ENCODE measurements around the gene NRAP.

Gene NRAP

DNA sequence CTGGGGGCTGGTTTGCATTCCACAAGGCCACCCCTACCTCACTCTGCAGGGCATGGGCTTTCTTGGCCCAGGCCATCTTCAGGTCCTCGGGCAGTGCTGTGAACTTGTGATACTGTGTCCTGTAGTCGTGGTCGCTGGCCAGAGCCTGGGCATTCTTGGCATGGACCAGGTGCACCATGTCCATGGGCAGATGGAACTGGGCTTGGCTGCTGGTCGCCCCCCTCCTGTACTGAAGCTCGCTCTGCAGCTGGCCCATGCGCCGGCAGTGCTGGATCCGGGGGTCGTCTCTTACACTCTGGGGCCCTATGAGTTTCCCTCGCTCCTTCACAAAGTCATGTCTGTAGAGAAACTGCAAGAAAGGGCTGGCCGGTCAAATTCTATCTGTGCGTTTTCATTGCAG is 59.3 kb downstream of the NRAP start:
- no peak for DNase-seq

DNA sequence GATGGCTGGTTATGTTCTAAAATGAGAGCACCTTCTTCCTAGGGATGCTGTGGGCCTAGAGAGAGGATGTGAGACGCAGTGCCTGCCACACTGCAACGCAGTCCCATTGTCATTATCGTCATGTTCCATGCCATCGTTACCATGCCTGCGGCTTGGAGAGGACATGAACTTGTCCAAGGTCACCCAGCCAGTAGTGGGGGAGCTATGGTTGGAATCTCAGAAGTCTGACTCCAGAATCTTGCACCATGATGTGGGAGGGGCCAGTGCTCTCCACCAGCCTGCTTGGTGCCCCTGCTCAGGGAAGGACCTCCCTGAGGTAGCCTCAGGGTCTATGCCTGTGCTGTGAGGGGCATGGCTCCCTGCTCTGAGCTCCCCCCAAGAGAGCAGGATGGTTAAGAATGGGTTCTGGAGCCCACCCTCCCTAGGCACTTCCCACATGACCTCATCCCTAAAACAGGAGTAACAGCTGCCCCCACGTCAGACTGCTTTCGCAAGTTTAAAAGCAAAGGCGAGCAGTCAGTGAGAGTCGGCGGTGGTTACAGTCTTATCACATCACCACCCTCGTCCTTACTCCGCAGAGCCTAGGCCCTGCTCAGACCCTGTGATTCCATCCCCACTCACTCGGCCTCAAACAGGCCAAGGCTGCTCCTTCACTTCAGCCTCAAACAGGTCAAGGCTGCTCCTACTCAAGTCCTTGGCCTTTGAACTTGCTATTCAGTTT is 60.6 kb downstream of the NRAP start:
- no peak for DNase-seq

- peak in 1 of 5 experiments; percentile 35 for DNase-seq
Observed at GRCh38 chr10:113600569-113600968, 63.3 kb downstream of the NRAP start.

DNA sequence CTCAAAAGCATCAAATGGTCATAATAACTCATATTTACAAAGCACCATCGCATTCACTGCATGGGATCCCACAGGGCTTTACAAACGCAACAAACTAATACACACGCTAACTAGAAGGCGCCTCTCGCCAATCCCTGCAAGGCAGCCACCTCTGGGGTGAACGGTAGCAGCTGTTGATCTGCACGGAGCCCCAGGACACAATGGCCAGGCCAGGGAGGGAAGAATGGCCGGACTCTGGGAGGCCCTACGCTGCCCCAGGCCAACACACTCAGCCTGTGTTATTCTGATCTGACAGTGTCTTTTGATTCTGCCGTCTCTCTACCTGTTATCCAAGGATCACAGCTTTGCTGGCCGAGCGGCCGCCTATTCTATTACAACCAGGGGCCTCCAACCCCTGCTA is 69.2 kb downstream of the NRAP start:
- DNase-seq: no peak

DNA sequence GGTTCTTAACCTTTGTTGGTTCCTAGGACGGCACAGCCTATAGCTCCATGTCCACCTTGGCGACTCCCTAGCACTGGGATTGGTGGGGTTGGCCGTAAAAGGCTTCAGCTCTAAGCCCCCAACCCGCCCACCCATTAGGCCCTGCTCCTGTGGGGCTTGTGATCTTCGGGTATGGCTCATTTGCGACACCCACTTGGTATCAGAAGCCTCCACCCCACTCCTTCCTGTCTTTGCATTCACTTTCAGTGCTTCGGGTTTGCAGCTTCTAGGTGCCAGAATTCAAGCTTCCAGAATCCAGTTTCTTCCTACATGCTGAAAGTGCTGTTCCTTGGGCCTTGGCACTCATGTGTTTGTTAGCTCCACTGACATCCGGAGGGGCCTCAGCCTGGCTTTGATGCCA is 71.5 kb downstream of the NRAP start:
- no peak for DNase-seq

- no peak for DNase-seq
Observed at GRCh38 chr10:113590581-113590980, 73.3 kb downstream of the NRAP start.

DNA sequence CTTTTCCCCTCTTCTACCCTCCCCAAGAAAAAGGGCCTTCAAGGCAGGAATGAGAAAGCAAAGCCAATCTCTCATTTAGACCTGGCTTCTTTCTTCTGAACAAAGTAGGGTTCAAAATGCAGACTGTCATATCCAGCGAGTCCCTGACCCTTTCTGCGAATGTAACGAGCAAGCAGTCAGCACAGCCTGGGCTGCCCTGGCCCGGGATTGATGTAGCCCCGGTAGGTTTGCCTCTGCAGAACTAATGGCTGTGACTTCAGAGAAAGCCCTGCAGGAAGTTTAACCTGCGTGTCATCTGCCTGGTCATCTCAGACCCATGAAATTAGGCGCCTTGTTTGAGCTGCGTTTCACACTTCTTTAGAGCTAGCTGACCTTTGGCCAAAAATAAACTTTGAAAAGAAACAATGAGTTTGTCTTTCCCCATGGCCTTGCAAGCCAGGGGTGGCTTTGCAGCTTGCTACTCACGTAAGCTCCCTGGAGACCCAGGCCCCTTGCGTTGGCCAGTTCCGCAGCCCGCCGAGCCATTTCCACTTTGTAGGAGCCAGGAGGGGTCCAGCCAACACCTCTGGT is 74.6 kb downstream of the NRAP start:
- DNase-seq: no peak

DNA sequence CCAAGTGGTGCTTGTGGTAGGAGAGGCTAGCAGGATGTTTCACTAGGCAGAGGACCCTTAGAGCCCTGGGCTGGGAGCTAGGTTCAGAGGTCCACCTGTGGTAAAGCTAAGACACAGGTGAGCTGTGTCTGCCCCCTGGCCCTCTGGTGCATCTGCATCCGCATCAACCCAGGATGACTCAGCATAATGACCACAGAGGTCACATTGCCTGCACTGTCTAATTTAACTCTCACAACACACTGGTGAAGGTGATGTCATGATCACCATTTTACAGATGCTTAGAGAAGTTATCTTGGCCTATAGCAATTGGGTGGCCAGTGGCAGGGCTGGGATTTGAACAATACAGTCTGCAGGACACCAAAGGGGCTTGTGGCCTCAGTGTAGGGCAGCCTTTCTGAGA is 77.9 kb downstream of the NRAP start:
- DNase-seq: peak in 1 of 5 experiments; percentile 2

GRCh38 chr10:113583571-113583970 is 80.3 kb downstream of the NRAP start:
- no peak for DNase-seq

DNA sequence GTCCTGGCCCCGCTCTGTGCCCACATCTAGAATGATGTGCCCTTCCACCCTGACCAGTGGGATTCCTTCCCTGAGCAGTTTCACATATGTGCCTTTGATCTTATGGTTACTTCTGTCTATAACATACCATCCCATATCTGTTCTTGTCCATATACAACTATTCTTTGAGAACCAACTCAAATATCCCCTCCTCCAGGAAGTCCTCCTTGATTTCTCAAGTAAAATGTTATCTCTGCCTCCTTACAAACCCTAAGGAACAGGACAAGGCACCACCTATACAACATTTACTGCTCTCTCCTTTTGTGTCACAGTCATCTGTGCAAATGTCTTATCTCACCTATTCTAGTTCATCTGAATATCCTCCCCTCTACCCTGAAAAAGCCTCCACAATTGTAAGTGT is 82.7 kb downstream of the NRAP start:
- DNase-seq: no peak

DNA sequence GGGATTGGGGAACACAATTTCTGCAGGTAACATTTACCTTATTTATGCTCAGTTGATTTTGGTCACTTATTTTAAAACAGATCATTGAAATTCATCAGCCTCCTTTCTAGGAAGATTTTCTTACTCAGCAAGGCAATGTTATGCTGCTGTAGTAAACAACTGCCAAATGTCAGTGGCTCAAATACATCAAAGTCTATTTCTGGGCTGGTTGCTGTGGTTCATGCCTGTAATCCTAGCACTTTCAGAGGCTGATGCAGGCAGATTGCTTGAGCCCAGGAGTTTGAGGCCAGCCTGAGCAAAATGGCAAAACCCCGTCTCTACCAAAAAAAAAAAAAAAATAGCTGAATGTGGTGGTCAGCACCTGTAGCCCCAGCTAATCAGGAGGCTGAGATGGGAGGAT is 85.1 kb downstream of the NRAP start:
- no peak for DNase-seq

GRCh38 chr10:113576852-113577251 is 87.0 kb downstream of the NRAP start:
- no peak for DNase-seq

GRCh38 chr10:113573368-113573767 is 90.5 kb downstream of the NRAP start:
- DNase-seq: no peak

DNA sequence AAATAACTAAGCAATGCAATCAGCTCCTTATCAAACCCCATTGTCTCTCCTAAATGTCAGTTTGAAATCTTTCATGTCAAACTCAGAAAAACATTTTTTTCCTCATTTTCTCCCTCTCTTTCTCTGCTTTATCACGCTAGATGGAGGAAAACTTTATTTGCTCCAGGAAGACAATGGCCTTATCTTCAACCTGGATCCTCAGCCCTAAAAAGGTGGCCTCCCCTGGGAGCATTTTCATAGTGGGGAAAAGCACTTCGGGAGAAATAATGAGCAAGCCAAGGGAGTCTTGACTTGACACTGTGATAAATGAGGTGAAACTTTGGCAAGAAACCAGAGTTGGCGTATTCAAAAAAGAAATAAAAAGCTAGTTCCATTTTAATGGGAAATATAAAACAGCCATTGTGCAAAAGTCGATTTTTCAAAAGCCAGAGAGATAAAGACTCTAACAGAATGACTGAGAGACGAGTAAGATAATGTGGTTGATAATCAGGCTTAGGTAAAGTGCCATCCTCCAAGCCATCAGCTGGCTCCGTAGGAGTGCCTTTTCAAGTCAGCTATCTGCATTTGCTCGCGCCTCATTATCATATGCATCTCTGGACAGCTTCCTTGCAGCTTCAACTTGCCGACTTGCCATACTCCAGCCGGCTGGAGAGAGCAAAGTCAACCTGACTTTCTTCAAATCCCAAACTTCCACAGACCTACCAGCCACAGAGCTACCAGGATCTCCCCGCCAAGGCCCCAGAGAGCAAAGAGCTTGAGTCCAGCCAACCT is 91.1 kb downstream of the NRAP start:
- no peak for DNase-seq

GRCh38 chr10:113569576-113569975 is 94.3 kb downstream of the NRAP start:
- DNase-seq: no peak

- DNase-seq: no peak
Observed at GRCh38 chr10:113566888-113567287, 97.0 kb downstream of the NRAP start.

DNA sequence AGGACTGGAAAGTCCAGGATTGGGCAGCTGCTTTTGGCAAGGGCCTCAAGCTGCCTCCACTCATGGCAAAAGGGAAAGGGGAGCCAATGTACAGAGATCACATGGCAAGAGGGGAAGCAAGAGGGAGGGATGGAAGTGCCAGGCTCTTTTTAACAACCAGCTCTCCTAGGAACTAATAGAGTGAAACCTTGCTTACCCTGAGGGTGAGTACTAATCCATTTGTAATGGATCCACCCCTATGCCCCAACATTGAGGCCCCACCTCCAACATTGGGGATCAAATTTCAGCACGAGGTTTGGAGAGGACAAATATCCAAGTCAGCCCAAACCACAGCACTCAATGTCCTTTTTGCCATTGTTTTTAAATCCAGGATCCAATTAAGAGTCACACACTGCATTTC is 98.5 kb downstream of the NRAP start:
- no peak for DNase-seq

DNA sequence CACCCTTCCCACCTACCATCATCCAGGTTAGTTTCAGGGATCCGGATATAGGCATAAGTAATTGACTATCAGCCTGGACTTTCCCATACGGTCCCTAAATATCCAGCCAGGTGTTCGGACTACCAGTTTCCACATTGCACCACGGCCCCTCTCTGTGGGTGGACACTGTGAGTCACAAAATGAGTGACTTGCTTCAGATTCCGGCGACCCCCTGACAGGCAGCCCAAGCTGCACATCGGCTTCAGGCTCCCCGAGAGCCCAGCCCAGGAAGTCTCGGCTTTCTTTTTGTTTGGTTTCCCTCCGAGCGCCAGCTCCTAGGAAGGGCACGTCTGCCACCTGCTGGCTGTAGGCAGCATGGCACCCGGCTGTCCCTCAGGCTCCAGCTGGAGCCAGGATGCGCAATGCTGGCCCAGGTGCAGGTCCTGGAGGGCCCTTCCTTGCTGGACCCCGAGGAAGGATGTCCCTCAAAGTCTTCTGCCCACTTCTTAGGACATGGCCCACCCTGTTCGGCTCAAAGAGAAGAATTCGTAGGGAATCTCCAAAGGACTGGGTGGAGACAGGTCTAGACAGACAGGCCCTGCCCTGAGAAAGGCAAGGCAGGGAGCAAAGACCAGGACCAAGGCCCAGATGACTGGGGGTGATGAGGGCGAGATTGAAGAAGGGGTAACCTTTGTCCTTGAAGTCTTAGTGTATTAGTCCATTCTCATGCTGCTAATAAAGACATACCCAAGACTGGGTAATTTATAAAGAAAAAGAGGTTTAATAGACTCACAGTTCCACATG is 100.3 kb downstream of the NRAP start:
- DNase-seq: peak; percentile 12 to 61 (median 37)

GRCh38 chr10:113562704-113563103 is 101.1 kb downstream of the NRAP start:
- DNase-seq: no peak

DNA sequence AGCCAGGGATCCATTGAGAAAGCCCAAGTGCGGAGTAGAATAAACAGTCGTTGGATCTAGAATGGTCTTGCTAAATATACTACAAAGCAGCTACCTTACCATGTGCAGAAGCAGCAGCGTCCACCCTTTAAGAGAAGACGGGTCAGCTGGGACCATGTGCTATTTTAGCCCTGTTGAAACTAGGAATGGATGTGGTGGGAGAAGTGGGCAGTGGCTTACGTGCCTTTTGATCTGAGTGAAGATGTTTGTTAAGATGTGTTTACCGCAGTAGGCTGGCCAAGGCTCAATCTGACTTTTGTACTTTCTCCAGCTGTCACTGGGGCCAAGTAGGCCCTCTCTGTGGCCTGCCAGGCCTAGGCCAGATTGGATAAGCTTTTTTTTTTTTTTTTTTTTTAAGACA is 101.8 kb downstream of the NRAP start:
- no peak for DNase-seq

DNA sequence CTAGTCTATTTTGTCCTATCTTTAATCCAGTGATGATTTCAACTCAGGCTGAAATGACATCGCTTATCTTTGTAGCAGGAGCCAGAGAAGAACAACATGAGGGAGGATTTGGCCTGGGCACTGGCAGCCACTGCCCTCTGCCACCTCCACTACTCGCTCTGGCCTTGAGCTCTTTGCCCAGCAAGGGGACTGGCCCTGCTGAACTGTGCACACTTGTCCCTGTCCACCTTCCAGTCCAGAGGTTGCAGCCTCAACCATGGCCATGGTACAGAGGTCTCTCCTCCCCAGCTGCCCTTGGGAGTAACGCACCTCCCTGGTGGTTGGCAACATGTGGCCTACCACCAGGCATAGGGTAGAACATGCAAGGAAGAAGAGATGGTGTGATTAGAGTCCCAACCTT is 102.6 kb downstream of the NRAP start:
- no peak for DNase-seq

GRCh38 chr10:113560071-113560470 is 103.8 kb downstream of the NRAP start:
- no peak for DNase-seq

- no peak for DNase-seq
Observed at GRCh38 chr10:113557903-113558321, 105.9 kb downstream of the NRAP start.

Data from T-helper 2 cell (primary cell).